ENCODE data around the gene HEPH. TPM values are rescaled to one million over a fixed set of nuclear protein-coding genes. Genes with fewer than 3 reads are reported as not detected.

The HEPH gene
- total and polyA plus RNA-seq, 10 donors, result 0.83 to 31.7 (median 12.9) TPM

- no peak for DNase-seq
- no peaks in the 10 kb centered on the region for H3K36me3 ChIP-seq
- intact Hi-C loops (cut with DNase I; ENCODE audit: low total_unique reads), result no loop called here
- H3K27me3 ChIP-seq (replicated peaks in 1 of 7), result peaks cover 0 to 4% (median 0%) of the 10 kb centered on the region in 7 donors
- TF ChIP-seq POLR2A (IDR thresholded peaks at IDR 0.05), result no peak
- TF ChIP-seq POLR2AphosphoS5 (IDR thresholded peaks at IDR 0.05), result no peak
- no peak for TF ChIP-seq CTCF (IDR thresholded peaks at IDR 0.05 in 8 of 11, conservative IDR thresholded peaks at IDR 0.05 in 3 of 11)
- H3K9me3 ChIP-seq, result no peaks in the 10 kb centered on the region
- H3K4me3 ChIP-seq, result no peak overlapping the region
- no peaks in the 10 kb centered on the region for H3K4me1 ChIP-seq
- no peak overlapping the region for H3K27ac ChIP-seq
These were observed 29.8 kb downstream of the HEPH start for GRCh38 chrX:66193821-66194220.

GRCh38 chrX:66200050-66200664 lies 36.1 kb downstream of the HEPH start:
- Histone ChIP-seq H3K9me3 (no peaks in the 10 kb centered on the region), H3K27ac (no peak overlapping the region), H3K4me3 (no peak overlapping the region), H3K27me3 (replicated peaks in 1 of 7) (peaks cover 0 to 3% (median 0%) of the 10 kb centered on the region in 7 donors), H3K36me3 (no peaks in the 10 kb centered on the region), H3K4me1 (no peaks in the 10 kb centered on the region)
- 41 to 83% (median 65%) methylated on average over 4 of the region's 4 CpGs for WGBS, 5 donors
- DNase-seq, result no peak
- intact Hi-C loops (cut with DNase I; ENCODE audit: low total_unique reads), result no loop called here
- TF ChIP-seq CTCF (IDR thresholded peaks at IDR 0.05 in 8 of 11, conservative IDR thresholded peaks at IDR 0.05 in 3 of 11) (no peak), POLR2AphosphoS5 (IDR thresholded peaks at IDR 0.05) (no peak), POLR2A (IDR thresholded peaks at IDR 0.05) (no peak)

GRCh38 chrX:66200855-66201795 lies 37.1 kb downstream of the HEPH start:
- no peaks in the 10 kb centered on the region for H3K4me1 ChIP-seq
- no peaks in the 10 kb centered on the region for H3K36me3 ChIP-seq
- no peak overlapping the region for H3K4me3 ChIP-seq
- DNase-seq, result no peak
- intact Hi-C loops (cut with DNase I; ENCODE audit: low total_unique reads), result no loop called here
- no peak for TF ChIP-seq POLR2A (IDR thresholded peaks at IDR 0.05)
- TF ChIP-seq POLR2AphosphoS5 (IDR thresholded peaks at IDR 0.05), result no peak
- TF ChIP-seq CTCF (IDR thresholded peaks at IDR 0.05 in 8 of 11, conservative IDR thresholded peaks at IDR 0.05 in 3 of 11), result peak in 3 of 11 experiments; percentile 6 to 20 (median 19)
- no peaks in the 10 kb centered on the region for H3K27me3 ChIP-seq (replicated peaks in 1 of 7)
- no peak overlapping the region for H3K27ac ChIP-seq
- 27 to 42% (median 34%) methylated on average over 5 of the region's 5 CpGs for WGBS, 5 donors
- no peaks in the 10 kb centered on the region for H3K9me3 ChIP-seq

GRCh38 chrX:66203114-66203513 lies 39.1 kb downstream of the HEPH start:
- Histone ChIP-seq H3K9me3 (no peaks in the 10 kb centered on the region), H3K27ac (no peak overlapping the region), H3K27me3 (replicated peaks in 1 of 7) (peaks cover 0 to 3% (median 0%) of the 10 kb centered on the region in 7 donors), H3K4me1 (no peaks in the 10 kb centered on the region), H3K36me3 (no peaks in the 10 kb centered on the region), H3K4me3 (no peak overlapping the region)
- DNase-seq, result no peak
- TF ChIP-seq POLR2A (IDR thresholded peaks at IDR 0.05) (no peak), POLR2AphosphoS5 (IDR thresholded peaks at IDR 0.05) (no peak), CTCF (IDR thresholded peaks at IDR 0.05 in 8 of 11, conservative IDR thresholded peaks at IDR 0.05 in 3 of 11) (no peak)
- intact Hi-C loops (cut with DNase I; ENCODE audit: low total_unique reads), result no loop called here
- 63 to 82% (median 78%) methylated on average over 5 of the region's 5 CpGs for WGBS, 5 donors

All from spleen (tissue), 11 donors.